Heart right ventricle (tissue), 16 donors: Measurements from ENCODE around the gene ACSF3. TPM values are rescaled to one million over a fixed set of nuclear protein-coding genes. Genes with fewer than 3 reads are reported as not detected.
A peak's percentile ranks its signal among the peaks of the same experiment; 100 is the strongest.

Experiments used
- ATAC-seq, 8 donors: fragments of 200-7000 bp; cut with Tn5 transposase; one replicate each; pipeline ENCODE4 v1.9.1; 2020; ENCODE audit warnings: mild to moderate bottlenecking in 8 of 8, moderate library complexity in 8 of 8, moderate number of reproducible peaks in 1 of 8
- DNase-seq, 2 donors: peaks; one replicate each; pipeline ENCODE4 v3.0.0-alpha.2; 2020
- H3K27ac ChIP-seq, 10 donors: fragments of 200-600 bp; sonication (generic) in 2 of 10; one replicate each; pipeline versions ENCODE4 v1.5.0 to v1.8.0; 2020 to 2022; ENCODE audit warnings: mild to moderate bottlenecking in 3 of 10
- H3K27me3 ChIP-seq, 7 donors: fragments of 200-600 bp; one replicate each; pipeline ENCODE4 v1.8.0; 2021 to 2022; ENCODE audit warnings: mild to moderate bottlenecking in 2 of 7
- H3K36me3 ChIP-seq, 9 donors: fragments of 200-600 bp; sonication (generic) in 1 of 9; one replicate each; pipeline versions ENCODE4 v1.5.0 to v1.8.0; 2020 to 2022; ENCODE audit warnings: mild to moderate bottlenecking in 2 of 9
- H3K4me1 ChIP-seq, 9 donors: fragments of 200-600 bp; sonication (generic) in 1 of 9; one replicate each; pipeline versions ENCODE4 v1.5.0 to v1.8.0; 2020 to 2022; ENCODE audit warnings: mild to moderate bottlenecking in 4 of 9
- H3K4me3 ChIP-seq, 10 donors: fragments of 200-600 bp; sonication (generic) in 2 of 10; one replicate each; pipeline versions ENCODE4 v1.5.0 to v1.8.0; 2020 to 2022; ENCODE audit warnings: mild to moderate bottlenecking in 7 of 10, moderate library complexity in 2 of 10
- H3K9me3 ChIP-seq, 11 donors: fragments of 200-600 bp in 10 of 11; sonication (generic) in 2 of 11; one replicate each; pipeline versions ENCODE4 v1.5.0 to v1.8.0; 2013 to 2022; ENCODE audit warnings: mild to moderate bottlenecking in 2 of 11, control low read depth in 1 of 11, moderate library complexity in 1 of 11
- CTCF ChIP-seq, 9 donors: fragments of 200-600 bp; sonication (generic) in 2 of 9; IDR thresholded peaks; one replicate each; pipeline versions ENCODE4 v1.5.0 to v1.8.0; 2021 to 2022; ENCODE audit warnings: antibody characterized with exemption in 9 of 9, mild to moderate bottlenecking in 5 of 9, moderate library complexity in 1 of 9
- WGBS, 2 donors: extraction: QIAGEN DNeasy Blood & Tissue Kit; methylation state at CpG; one replicate each; pipeline ENCODE4 v1.1.7; 2013; ENCODE audit warnings: inconsistent platforms in 1 of 2; 5-methylcytosine and 5-hydroxymethylcytosine counted together
- intact Hi-C, 10 donors: fragments of 100-400 bp; cut with DNase I; formaldehyde crosslinking; loops; one replicate each; pipeline versions ENCODE4 v1.11.1 to v1.14.2; 2022
- polyA plus RNA-seq, 2 donors: library from polyadenylated mRNA; stranded (reverse); fragments of 200-250 nt; gene quantifications; one replicate each; pipeline ENCODE4 v1.2.3, GENCODE V29; 2013
- total RNA-seq, 10 donors: library from RNA; stranded (reverse); fragmentation: NEBNext Ultra II Directional in 3 of 10; extraction: Animal tissue kit (Norgen Biotek cat#: 25700) in 3 of 10; gene quantifications; one replicate each; pipeline versions ENCODE4 v1.2.1 to v1.2.4, GENCODE V29; 2021 to 2023
- donor health status: Arrhythmogenic right ventricular cardiomyopathy.
- donor health status: ischemic (EF 13 %, LVEDD 7.1; RV severe dilation, severe dysfunction).
- donor health status: healthy with polysubstance abuse.
- donor health status: DM: no; HTN: yes; CAD: no.
- donor health status: DM: no; HTN: no; CAD: no.
- donor health status: ischemic (EF 25% LVEDD 6.9; RV normal size, moderate dysfunction).
- donor health status: ischemic (EF 25% LVEDD 5.7; RV mildly dilated, moderate dysfunction).
- donor health status: healthy.
- donor health status: DM: yes; HTN: yes; CAD: no.
- donor health status: Ischemic cardiomyopathy.
- donor health status: ischemic (EF 35%, LVEDD 5.7; RV mildly dilated, moderate dysfunction).
- donor health status: nonischemic (EF 11% LVEDD 7.7; RV severe dilation, severe dysfunction).
- donor health status: DM: yes; HTN: yes; CAD: no.
- donor health status: PGD.
- donor health status: ischemic (EF 29% LVEDD 5.4; RV normal size, mild dysfunction).
- donor health status: nonischemic (EF 23%, LVEDD 6.1; RV moderate dilation, normal function).

Gene ACSF3
- total and polyA plus RNA-seq, 12 donors: 11.0 to 36.9 (median 17.8) TPM

- peaks cover 0 to 44% (median 27%) of the 10 kb centered on the region in 9 donors for H3K36me3 ChIP-seq
- peaks cover 0 to 22% (median 7%) of the 10 kb centered on the region in 11 donors for H3K9me3 ChIP-seq
- H3K27ac ChIP-seq: no peak overlapping the region
- no peak overlapping the region for H3K4me3 ChIP-seq
- H3K4me1 ChIP-seq: peaks cover 17 to 30% (median 28%) of the 10 kb centered on the region in 9 donors
- peak in 1 of 2 donors; percentile 8 for DNase-seq
- peaks cover 0 to 8% (median 0%) of the 10 kb centered on the region in 7 donors for H3K27me3 ChIP-seq
- ATAC-seq: peak in 1 of 8 donors; percentile 6
- TF ChIP-seq CTCF (IDR thresholded peaks at IDR 0.05): no peak
- 91 to 93% methylated on average over 41 of the region's 41 CpGs for WGBS, 2 donors
- intact Hi-C loops: loop anchor here in 1 of 10 donors (10.0 kb wide), 1 partner anchor 338 kb away; the partner anchor contains the start of gene APRT
Observed at GRCh38 chr16:89152831-89153700, 59.4 kb downstream of the ACSF3 start.

- Histone ChIP-seq H3K4me3 (no peak overlapping the region), H3K27ac (no peak overlapping the region), H3K27me3 (peaks cover 0 to 8% (median 0%) of the 10 kb centered on the region in 7 donors), H3K9me3 (peaks cover 0 to 15% (median 7%) of the 10 kb centered on the region in 11 donors), H3K4me1 (peaks cover 17 to 30% (median 28%) of the 10 kb centered on the region in 9 donors), H3K36me3 (peaks cover 0 to 37% (median 20%) of the 10 kb centered on the region in 9 donors)
- intact Hi-C loops: loop anchor here in 1 of 10 donors (10.0 kb wide), 1 partner anchor 339 kb away; the partner anchor contains the start of gene APRT
- WGBS, 2 donors: 91 to 97% methylated on average over 19 of the region's 19 CpGs
- TF ChIP-seq CTCF (IDR thresholded peaks at IDR 0.05): no peak
- DNase-seq (no peak), ATAC-seq (peak in 1 of 8 donors; percentile 18)
Observed at GRCh38 chr16:89153848-89154271, 60.2 kb downstream of the ACSF3 start.

- peaks cover 17 to 30% (median 28%) of the 10 kb centered on the region in 9 donors for H3K4me1 ChIP-seq
- peaks cover 0 to 29% (median 13%) of the 10 kb centered on the region in 9 donors for H3K36me3 ChIP-seq
- no peak overlapping the region for H3K4me3 ChIP-seq
- intact Hi-C loops: loop anchor here in 1 of 10 donors (10.0 kb wide), 1 partner anchor 340 kb away; the partner anchor contains the start of gene APRT
- no peak for DNase-seq
- H3K27me3 ChIP-seq: peaks cover 0 to 8% (median 0%) of the 10 kb centered on the region in 7 donors
- no peak for TF ChIP-seq CTCF (IDR thresholded peaks at IDR 0.05)
- no peak overlapping the region for H3K27ac ChIP-seq
- ATAC-seq: peak in 6 of 8 donors; percentile 5 to 42 (median 16)
- H3K9me3 ChIP-seq: peaks cover 0 to 7% (median 0%) of the 10 kb centered on the region in 11 donors
- WGBS, 2 donors: 64 to 65% methylated on average over 24 of the region's 24 CpGs
Observed at GRCh38 chr16:89154390-89155183, 60.9 kb downstream of the ACSF3 start.
